CD4-positive, alpha-beta T cell (primary cell): ENCODE results near the gene CPN2. TPM values are rescaled to one million over a fixed set of nuclear protein-coding genes. Genes with fewer than 3 reads are reported as not detected.
A peak's percentile ranks its signal among the peaks of the same experiment; 100 is the strongest.

ENCODE experiments used
- ATAC-seq: fragments of 200-7000 bp; cut with Tn5 transposase; one replicate; pipeline ENCODE4 v1.10.0; 2022; ENCODE audit warnings: mild to moderate bottlenecking; ENCODE audit not compliant: poor library complexity
- CTCF ChIA-PET: fragments of 350-600 bp; sonication (Branson Sonifier 250); formaldehyde crosslinking; loops from one replicate; lab custom pipeline; 2021; ENCODE audit warnings: antibody characterized with exemption, inconsistent platforms; lab: Charles Lee
- POLR2A ChIA-PET: fragments of 350-600 bp; sonication (Branson Sonifier 250); formaldehyde crosslinking; loops from one replicate; lab custom pipeline; 2021; ENCODE audit warnings: antibody characterized with exemption, inconsistent platforms; lab: Charles Lee
- DNase-seq, 14 experiments: peaks; one replicate each; pipeline ENCODE4 v3.0.0-alpha.2; 2013 to 2020; ENCODE audit warnings: mixed read lengths in 2 of 14
- H3K27ac ChIP-seq, 2 donors: one replicate each; pipeline versions ENCODE4 v1.5.1 to v1.7.0; 2013; ENCODE audit warnings: low read length in 2 of 2, low read depth in 1 of 2, mild to moderate bottlenecking in 1 of 2
- H3K27me3 ChIP-seq, 2 experiments: 1 replicate in 1 of 2; 2 replicates in 1 of 2; pipeline versions ENCODE4 v1.6.1 to v1.7.0; 2013; ENCODE audit warnings: low read length in 2 of 2, control low read depth in 1 of 2, mild to moderate bottlenecking in 1 of 2, moderate library complexity in 1 of 2; ENCODE audit not compliant: insufficient read depth in 2 of 2, control insufficient read depth in 1 of 2
- H3K36me3 ChIP-seq: one replicate; pipeline ENCODE4 v1.6.1; 2013; ENCODE audit warnings: low read length, control low read depth; ENCODE audit not compliant: insufficient read depth
- H3K4me1 ChIP-seq: one replicate; pipeline ENCODE4 v1.6.1; 2013; ENCODE audit warnings: low read length, control low read depth; ENCODE audit not compliant: insufficient read depth
- H3K4me3 ChIP-seq: one replicate; pipeline ENCODE4 v1.5.1; 2013; ENCODE audit warnings: mild to moderate bottlenecking, low read length, moderate library complexity
- H3K9me3 ChIP-seq, 2 experiments: 1 replicate in 1 of 2; 2 replicates in 1 of 2; pipeline versions ENCODE4 v1.6.1 to v1.7.0; 2013; ENCODE audit warnings: low read length in 2 of 2, mild to moderate bottlenecking in 2 of 2, control low read depth in 1 of 2, moderate library complexity in 1 of 2; ENCODE audit not compliant: control insufficient read depth in 1 of 2, insufficient read depth in 1 of 2
- H3K27ac Mint-ChIP-seq: one replicate; pipeline ENCODE4 v1.8.0; 2020; ENCODE audit warnings: mixed read lengths
- H3K27me3 Mint-ChIP-seq: one replicate; pipeline ENCODE4 v1.8.0; 2021; ENCODE audit warnings: mixed read lengths
- H3K36me3 Mint-ChIP-seq: one replicate; pipeline ENCODE4 v1.8.0; 2021; ENCODE audit warnings: low read depth, mixed read lengths
- H3K4me1 Mint-ChIP-seq: one replicate; pipeline ENCODE4 v1.8.0; 2021; ENCODE audit warnings: low read depth, mixed read lengths
- H3K4me3 Mint-ChIP-seq: one replicate; pipeline ENCODE4 v1.8.0; 2020; ENCODE audit warnings: mild to moderate bottlenecking, mixed read lengths
- H3K9me3 Mint-ChIP-seq: one replicate; pipeline ENCODE4 v1.8.0; 2020; ENCODE audit warnings: mixed read lengths
- intact Hi-C, 2 experiments: fragments of 100-400 bp; cut with DNase I in 1 of 2; cut with micrococcal nuclease in 1 of 2; formaldehyde crosslinking; loops; one replicate each; pipeline versions ENCODE4 v1.15.1 to v1.9.0; 2023 to 2025; cut with DNase I, micrococcal nuclease
- total RNA-seq, 174 experiments: library from RNA in 2 of 174; stranded (reverse) in 2 of 174; gene quantifications; one replicate each; pipeline ENCODE4 v1.2.3 and lab custom pipeline; 2021 to 2026
- TF ChIP-seq, protein P1 (sequence below): fragments of 200-600 bp; IDR thresholded peaks from one replicate; pipeline ENCODE4 v1.8.0; 2022; ENCODE audit warnings: antibody characterized with exemption, mild to moderate bottlenecking

Gene CPN2
- total RNA-seq, 2 experiments from 2014 or later, result not detected

DNA sequence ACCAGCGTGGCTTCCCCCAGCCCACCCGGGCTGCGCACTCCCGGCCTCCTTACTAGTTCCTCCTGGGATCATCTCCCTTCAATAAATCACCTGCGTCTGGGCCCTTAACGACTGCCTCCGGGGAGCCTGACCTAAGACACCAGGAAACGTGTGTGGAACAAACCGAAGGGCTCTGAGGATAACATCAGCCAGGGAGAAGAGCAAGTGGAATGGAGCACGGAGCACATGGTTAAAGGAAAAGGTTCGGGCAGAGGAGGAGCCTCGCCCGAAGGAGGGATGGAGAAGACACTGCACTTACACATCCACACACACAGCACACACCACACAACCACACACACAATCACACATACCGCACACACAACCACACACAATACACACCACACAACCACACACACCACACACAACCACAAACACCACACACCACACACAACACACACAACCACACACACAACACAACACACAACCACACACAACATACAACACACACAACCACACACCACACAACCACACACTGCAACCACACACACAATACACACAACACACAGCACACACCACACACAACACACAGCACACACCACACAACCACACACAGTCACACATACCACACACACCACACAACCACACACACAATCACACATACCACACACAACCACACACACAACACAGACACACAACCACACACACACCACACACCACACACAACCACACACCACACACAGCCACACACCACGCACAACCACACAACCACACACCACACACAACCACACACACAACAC lies 24.7 kb downstream of the CPN2 start:
- ATAC-seq (no peak), DNase-seq (peak in 1 of 14 experiments; percentile 33)
- H3K4me3 ChIP-seq, result no peak overlapping the region
- Mint-ChIP-seq H3K9me3 (no peaks in the 10 kb centered on the region), H3K27ac (no peak overlapping the region), H3K4me1 (no peaks in the 10 kb centered on the region), H3K4me3 (no peak overlapping the region), H3K27me3 (peaks cover 7% of the 10 kb centered on the region), H3K36me3 (no peaks in the 10 kb centered on the region)
- no peaks in the 10 kb centered on the region for H3K27me3 ChIP-seq
- ChIA-PET POLR2A (no interaction called here), CTCF (no interaction called here)
- no peak overlapping the region for H3K27ac ChIP-seq
- intact Hi-C loops, result no loop called here
- H3K36me3 ChIP-seq, result no peaks in the 10 kb centered on the region
- H3K9me3 ChIP-seq, result peaks cover 0 to 30% of the 10 kb centered on the region in 2 experiments
- TF ChIP-seq, protein P1, sequence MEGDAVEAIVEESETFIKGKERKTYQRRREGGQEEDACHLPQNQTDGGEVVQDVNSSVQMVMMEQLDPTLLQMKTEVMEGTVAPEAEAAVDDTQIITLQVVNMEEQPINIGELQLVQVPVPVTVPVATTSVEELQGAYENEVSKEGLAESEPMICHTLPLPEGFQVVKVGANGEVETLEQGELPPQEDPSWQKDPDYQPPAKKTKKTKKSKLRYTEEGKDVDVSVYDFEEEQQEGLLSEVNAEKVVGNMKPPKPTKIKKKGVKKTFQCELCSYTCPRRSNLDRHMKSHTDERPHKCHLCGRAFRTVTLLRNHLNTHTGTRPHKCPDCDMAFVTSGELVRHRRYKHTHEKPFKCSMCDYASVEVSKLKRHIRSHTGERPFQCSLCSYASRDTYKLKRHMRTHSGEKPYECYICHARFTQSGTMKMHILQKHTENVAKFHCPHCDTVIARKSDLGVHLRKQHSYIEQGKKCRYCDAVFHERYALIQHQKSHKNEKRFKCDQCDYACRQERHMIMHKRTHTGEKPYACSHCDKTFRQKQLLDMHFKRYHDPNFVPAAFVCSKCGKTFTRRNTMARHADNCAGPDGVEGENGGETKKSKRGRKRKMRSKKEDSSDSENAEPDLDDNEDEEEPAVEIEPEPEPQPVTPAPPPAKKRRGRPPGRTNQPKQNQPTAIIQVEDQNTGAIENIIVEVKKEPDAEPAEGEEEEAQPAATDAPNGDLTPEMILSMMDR, result no peak
- H3K4me1 ChIP-seq, result peaks cover 13% of the 10 kb centered on the region

- no peaks in the 10 kb centered on the region for H3K36me3 Mint-ChIP-seq
- ChIA-PET POLR2A (interaction anchor here (0.6 kb wide), 1 partner anchor 67 kb away, joined by 3 read pairs; no protein-coding TSS in a partner anchor), CTCF (no interaction called here)
- no peaks in the 10 kb centered on the region for H3K4me1 Mint-ChIP-seq
- ATAC-seq (no peak), DNase-seq (no peak)
- H3K4me3 ChIP-seq, result no peak overlapping the region
- no peak overlapping the region for H3K27ac Mint-ChIP-seq
- peaks cover 13% of the 10 kb centered on the region for H3K4me1 ChIP-seq
- H3K9me3 Mint-ChIP-seq, result no peaks in the 10 kb centered on the region
- no peaks in the 10 kb centered on the region for H3K36me3 ChIP-seq
- H3K27me3 ChIP-seq, result no peaks in the 10 kb centered on the region
- H3K4me3 Mint-ChIP-seq, result no peak overlapping the region
- no peak overlapping the region for H3K27ac ChIP-seq
- TF ChIP-seq, protein P1, result no peak
- H3K27me3 Mint-ChIP-seq, result peaks cover under 1% of the 10 kb centered on the region
- intact Hi-C loops, result no loop called here
- peaks cover 0 to 30% of the 10 kb centered on the region in 2 experiments for H3K9me3 ChIP-seq
These were observed 25.5 kb downstream of the CPN2 start for GRCh38 chr3:194325424-194326153.

DNA sequence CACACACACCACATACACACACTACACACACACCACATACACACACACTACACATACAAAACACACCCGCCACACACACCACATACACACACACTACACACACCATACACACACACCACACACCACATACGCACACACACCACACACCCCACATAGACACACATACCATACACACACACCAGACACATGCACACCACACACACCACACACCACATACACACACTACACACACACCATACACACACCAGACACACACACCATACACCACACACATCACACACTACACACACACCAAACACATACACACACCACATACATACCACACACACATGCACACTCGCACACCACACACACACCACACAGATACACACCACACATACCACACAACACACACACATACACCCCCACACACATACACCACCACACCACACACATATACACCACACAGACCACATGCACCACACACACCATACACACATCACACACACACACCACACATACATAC lies 26.3 kb downstream of the CPN2 start:
- TF ChIP-seq, protein P1, result no peak
- no peaks in the 10 kb centered on the region for H3K27me3 Mint-ChIP-seq
- intact Hi-C loops, result loop anchor here in 1 of 2 experiments (1.0 kb wide), 1 partner anchor 45 kb away; no protein-coding TSS in a partner anchor
- Histone ChIP-seq H3K4me1 (peaks cover 13% of the 10 kb centered on the region), H3K27ac (no peak overlapping the region), H3K9me3 (peaks cover 0 to 30% of the 10 kb centered on the region in 2 experiments), H3K4me3 (no peak overlapping the region), H3K27me3 (no peaks in the 10 kb centered on the region), H3K36me3 (no peaks in the 10 kb centered on the region)
- DNase-seq, result no peak
- H3K9me3 Mint-ChIP-seq, result no peaks in the 10 kb centered on the region
- H3K27ac Mint-ChIP-seq, result no peak overlapping the region
- no peak for ATAC-seq
- ChIA-PET CTCF (no interaction called here), POLR2A (no interaction called here)
- no peaks in the 10 kb centered on the region for H3K4me1 Mint-ChIP-seq
- no peak overlapping the region for H3K4me3 Mint-ChIP-seq
- no peaks in the 10 kb centered on the region for H3K36me3 Mint-ChIP-seq
